SK-N-MC (cell line): ENCODE data around the gene TMEM220.

Experiments
- EZH2 ChIP-seq: fragments of 200-600 bp; sonication (generic); IDR thresholded peaks from one replicate; pipeline ENCODE4 v1.6.1; 2017; ENCODE audit warnings: antibody characterized with exemption
- POLR2AphosphoS5 ChIP-seq: IDR thresholded peaks from 2 replicates; pipeline ENCODE4 v1.6.1; 2012; ENCODE audit warnings: mild to moderate bottlenecking, low read depth, low read length, borderline replicate concordance

DNA sequence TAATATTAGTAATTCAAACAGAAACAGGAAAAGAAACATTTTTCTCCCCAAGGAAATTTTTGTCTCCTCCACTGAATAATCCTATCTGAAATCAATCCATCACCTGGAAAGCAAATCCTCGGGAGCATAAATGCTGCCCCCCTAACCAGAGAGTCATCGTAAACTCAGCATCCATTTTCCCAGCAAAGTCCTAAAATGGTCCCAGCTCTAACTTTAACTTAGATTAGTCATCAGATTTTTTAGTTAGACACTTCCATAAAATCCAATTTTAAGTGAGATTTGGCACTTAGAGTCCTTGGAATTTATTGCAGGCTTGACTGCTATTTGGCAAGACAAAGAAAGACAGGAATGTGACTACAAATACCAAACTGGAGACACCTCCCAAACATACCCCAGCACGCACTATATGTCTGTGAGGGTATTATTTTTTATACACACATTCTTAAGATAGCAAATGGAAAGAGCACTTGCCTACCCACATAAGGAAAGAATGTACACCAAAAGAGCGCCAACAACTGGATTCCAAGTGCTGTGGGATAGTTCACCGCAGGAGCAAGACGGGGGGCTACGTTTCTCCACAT lies 47.9 kb downstream of the TMEM220 start:
- TF ChIP-seq EZH2 (no peak), POLR2AphosphoS5 (no peak)
